Tibial nerve (tissue), 4 donors: Measurements from ENCODE around the gene ATXN7L3B.

Experiments used
- CTCF ChIP-seq, 5 experiments: fragments of 200-600 bp in 3 of 5; fragments of 450-650 bp in 2 of 5; sonication (generic) in 3 of 5; IDR thresholded peaks; one replicate each; pipeline ENCODE4 v1.5.1; 2016 to 2019; ENCODE audit warnings: antibody characterized with exemption in 5 of 5, mild to moderate bottlenecking in 3 of 5, moderate library complexity in 2 of 5
- EP300 ChIP-seq, 2 donors: sonication (generic); formaldehyde crosslinking; IDR thresholded peaks; one replicate each; pipeline ENCODE4 v1.6.1; 2017; ENCODE audit warnings: antibody characterized with exemption in 2 of 2, mild to moderate bottlenecking in 1 of 2
- POLR2A ChIP-seq, 2 donors: fragments of 450-650 bp; IDR thresholded peaks; one replicate each; pipeline ENCODE4 v1.6.1; 2017; ENCODE audit warnings: antibody characterized with exemption in 2 of 2, mild to moderate bottlenecking in 2 of 2, moderate library complexity in 2 of 2

- TF ChIP-seq CTCF (IDR thresholded peaks at IDR 0.05) (no peak), EP300 (IDR thresholded peaks at IDR 0.05) (no peak), POLR2A (IDR thresholded peaks at IDR 0.05) (no peak)
These were observed 27.7 kb upstream of the ATXN7L3B start for GRCh38 chr12:74509886-74510285.
